Measurements from ENCODE around the gene TMEM183A. TPM values are rescaled to one million over a fixed set of nuclear protein-coding genes. Genes with fewer than 3 reads are reported as not detected.
"Not testable (repeated sequence)": the region's sequence is repeated elsewhere in the genome, so short reads cannot be mapped to it uniquely, and the experiment has no call there.

Gene TMEM183A
- total RNA-seq, 4 donors from 2014 or later = 104 to 253 (median 111) TPM

DNA sequence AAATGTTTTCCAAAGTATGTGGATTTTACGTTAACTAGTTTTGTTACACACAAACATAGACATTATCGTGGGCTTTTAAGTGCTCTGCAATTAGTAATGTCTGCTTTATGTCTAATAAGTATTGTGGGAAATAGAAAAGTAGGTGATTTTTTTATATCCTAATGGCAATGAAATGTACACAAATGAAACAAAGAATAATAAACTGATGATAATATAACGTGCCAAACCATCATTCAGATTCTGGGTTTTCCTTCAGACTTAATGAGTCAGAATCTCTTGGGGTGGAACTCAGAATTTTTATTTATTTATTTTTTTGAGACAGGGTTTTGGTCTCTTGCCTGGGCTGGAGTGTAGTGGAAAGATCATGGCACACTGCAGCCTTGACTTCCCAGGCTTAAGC, 2.0 kb downstream of the TMEM183A start:
- no peak for DNase-seq
- intact Hi-C loops (cut with DNase I; ENCODE audit: low total_unique reads) = no loop called here
- no peaks in the 10 kb centered on the region for H3K27me3 ChIP-seq
- H3K4me3 ChIP-seq = no peak overlapping the region
- peaks cover 0 to 43% (median 18%) of the 10 kb centered on the region in 4 donors for H3K36me3 ChIP-seq
- no peaks in the 10 kb centered on the region for H3K9me3 ChIP-seq
- WGBS, 2 donors (ENCODE audit: low coverage in 1 of 2) = 79 to 87% methylated on average over 3 of the region's 3 CpGs
- no peak for TF ChIP-seq POLR2AphosphoS5 (IDR thresholded peaks at IDR 0.05)
- TF ChIP-seq EP300 (IDR thresholded peaks at IDR 0.05; ENCODE audit: low read depth) = no peak
- no peak for TF ChIP-seq POLR2A (IDR thresholded peaks at IDR 0.05)
- TF ChIP-seq, protein P1, sequence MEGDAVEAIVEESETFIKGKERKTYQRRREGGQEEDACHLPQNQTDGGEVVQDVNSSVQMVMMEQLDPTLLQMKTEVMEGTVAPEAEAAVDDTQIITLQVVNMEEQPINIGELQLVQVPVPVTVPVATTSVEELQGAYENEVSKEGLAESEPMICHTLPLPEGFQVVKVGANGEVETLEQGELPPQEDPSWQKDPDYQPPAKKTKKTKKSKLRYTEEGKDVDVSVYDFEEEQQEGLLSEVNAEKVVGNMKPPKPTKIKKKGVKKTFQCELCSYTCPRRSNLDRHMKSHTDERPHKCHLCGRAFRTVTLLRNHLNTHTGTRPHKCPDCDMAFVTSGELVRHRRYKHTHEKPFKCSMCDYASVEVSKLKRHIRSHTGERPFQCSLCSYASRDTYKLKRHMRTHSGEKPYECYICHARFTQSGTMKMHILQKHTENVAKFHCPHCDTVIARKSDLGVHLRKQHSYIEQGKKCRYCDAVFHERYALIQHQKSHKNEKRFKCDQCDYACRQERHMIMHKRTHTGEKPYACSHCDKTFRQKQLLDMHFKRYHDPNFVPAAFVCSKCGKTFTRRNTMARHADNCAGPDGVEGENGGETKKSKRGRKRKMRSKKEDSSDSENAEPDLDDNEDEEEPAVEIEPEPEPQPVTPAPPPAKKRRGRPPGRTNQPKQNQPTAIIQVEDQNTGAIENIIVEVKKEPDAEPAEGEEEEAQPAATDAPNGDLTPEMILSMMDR (IDR thresholded peaks at IDR 0.05) = no peak
- in situ Hi-C loops (cut with MboI; ENCODE audit: low pct_ligation_motif_present in 1 of 4, low pct_unique_long_range_greater_than_20kb in 1 of 4, low sequenced_read_pairs in 3 of 4) = no loop called here
- H3K27ac ChIP-seq = peak overlapping the region in 1 of 4 donors; percentile 94
- H3K4me1 ChIP-seq = peaks cover 17 to 34% (median 21%) of the 10 kb centered on the region in 4 donors

DNA sequence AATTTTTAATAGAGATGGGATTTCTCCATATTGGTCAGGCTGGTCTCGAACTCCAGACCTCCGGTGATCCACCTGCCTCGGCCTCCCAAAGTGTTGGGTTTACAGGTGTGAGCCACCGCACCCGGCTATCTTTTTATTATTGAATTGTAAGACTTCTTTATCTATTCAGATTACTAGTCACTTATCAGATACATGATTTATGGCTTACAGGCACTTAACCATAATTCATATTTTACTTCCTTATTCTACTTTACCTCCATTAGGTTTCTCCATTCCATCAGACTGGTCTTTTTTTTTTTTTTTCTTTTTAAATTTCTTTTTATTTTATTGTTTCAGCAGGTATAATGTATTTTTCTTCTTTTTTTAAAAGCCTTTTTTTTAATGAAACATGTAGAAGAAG, 4.4 kb downstream of the TMEM183A start:
- intact Hi-C loops (cut with DNase I; ENCODE audit: low total_unique reads) = no loop called here
- peaks cover 0 to 67% (median 30%) of the 10 kb centered on the region in 4 donors for H3K36me3 ChIP-seq
- no peak overlapping the region for H3K27ac ChIP-seq
- H3K9me3 ChIP-seq = no peaks in the 10 kb centered on the region
- peaks cover 12 to 25% (median 15%) of the 10 kb centered on the region in 4 donors for H3K4me1 ChIP-seq
- no peak overlapping the region for H3K4me3 ChIP-seq
- WGBS, 2 donors (ENCODE audit: low coverage in 1 of 2) = 61 to 74% methylated on average over 5 of the region's 5 CpGs
- H3K27me3 ChIP-seq = no peaks in the 10 kb centered on the region
- DNase-seq = no peak
- no peak for TF ChIP-seq POLR2A (IDR thresholded peaks at IDR 0.05)
- no peak for TF ChIP-seq POLR2AphosphoS5 (IDR thresholded peaks at IDR 0.05)
- no peak for TF ChIP-seq EP300 (IDR thresholded peaks at IDR 0.05; ENCODE audit: low read depth)
- TF ChIP-seq, protein P1 (IDR thresholded peaks at IDR 0.05) = no peak
- in situ Hi-C loops (cut with MboI; ENCODE audit: low pct_ligation_motif_present in 1 of 4, low pct_unique_long_range_greater_than_20kb in 1 of 4, low sequenced_read_pairs in 3 of 4) = no loop called here

DNA sequence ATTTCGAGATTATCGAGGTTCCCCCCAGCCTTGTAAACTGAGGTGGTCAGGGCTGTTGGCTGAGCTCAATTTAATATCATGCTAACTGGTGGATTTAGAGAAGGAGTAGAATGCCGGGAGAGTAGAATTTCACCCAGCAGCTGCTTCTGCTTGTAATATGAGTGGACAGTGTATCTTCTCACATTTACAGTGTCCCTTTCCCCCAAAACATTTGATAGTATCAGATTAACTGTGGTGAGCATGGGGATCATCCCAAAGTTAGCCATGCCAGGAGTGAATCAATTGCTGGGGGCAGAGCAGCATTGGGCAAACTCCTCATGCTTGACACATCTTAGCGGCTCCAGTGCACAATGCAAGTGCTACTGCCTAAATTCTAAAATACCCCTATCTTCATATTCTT, 9.9 kb downstream of the TMEM183A start:
- in situ Hi-C loops (cut with MboI; ENCODE audit: low pct_ligation_motif_present in 1 of 4, low pct_unique_long_range_greater_than_20kb in 1 of 4, low sequenced_read_pairs in 3 of 4) = no loop called here
- WGBS, 2 donors (ENCODE audit: low coverage in 1 of 2) = 93 to 98% methylated on average over 4 of the region's 4 CpGs
- H3K4me3 ChIP-seq = no peak overlapping the region
- intact Hi-C loops (cut with DNase I; ENCODE audit: low total_unique reads) = no loop called here
- no peak overlapping the region for H3K27ac ChIP-seq
- TF ChIP-seq EP300 (IDR thresholded peaks at IDR 0.05; ENCODE audit: low read depth) = no peak
- no peak for TF ChIP-seq POLR2A (IDR thresholded peaks at IDR 0.05)
- TF ChIP-seq, protein P1 (IDR thresholded peaks at IDR 0.05) = no peak
- TF ChIP-seq POLR2AphosphoS5 (IDR thresholded peaks at IDR 0.05) = no peak
- peaks cover 0 to 92% (median 45%) of the 10 kb centered on the region in 4 donors for H3K36me3 ChIP-seq
- no peaks in the 10 kb centered on the region for H3K4me1 ChIP-seq
- no peaks in the 10 kb centered on the region for H3K27me3 ChIP-seq
- no peaks in the 10 kb centered on the region for H3K9me3 ChIP-seq
- no peak for DNase-seq

DNA sequence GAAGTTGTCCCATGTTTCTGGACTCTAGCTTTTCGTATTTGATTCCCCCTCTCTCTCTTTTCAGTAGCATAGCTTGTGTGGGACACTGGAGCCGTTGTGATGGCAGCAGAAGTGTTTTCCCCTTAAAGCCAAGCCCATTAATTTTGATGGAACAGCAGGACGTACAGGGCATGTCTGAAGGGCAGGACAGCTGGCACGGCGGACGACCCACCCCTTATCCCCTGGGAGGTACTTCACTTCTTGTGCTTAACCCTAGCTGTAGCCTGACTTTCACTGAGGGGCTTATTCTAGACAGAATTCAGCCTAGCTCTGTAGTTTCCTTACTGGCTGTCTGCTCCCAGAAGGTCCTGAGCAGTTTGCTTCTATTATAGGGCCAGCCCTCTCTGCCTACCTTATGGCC, 10.5 kb downstream of the TMEM183A start:
- Histone ChIP-seq H3K9me3 (no peaks in the 10 kb centered on the region), H3K36me3 (peaks cover 0 to 93% (median 45%) of the 10 kb centered on the region in 4 donors), H3K27me3 (no peaks in the 10 kb centered on the region), H3K4me3 (no peak overlapping the region), H3K27ac (no peak overlapping the region), H3K4me1 (no peaks in the 10 kb centered on the region)
- 88 to 93% methylated on average over 5 to 6 of the region's 6 CpGs for WGBS, 2 donors (ENCODE audit: low coverage in 1 of 2)
- DNase-seq = no peak
- TF ChIP-seq, protein P1 (IDR thresholded peaks at IDR 0.05) = no peak
- intact Hi-C loops (cut with DNase I; ENCODE audit: low total_unique reads) = no loop called here
- in situ Hi-C loops (cut with MboI; ENCODE audit: low pct_ligation_motif_present in 1 of 4, low pct_unique_long_range_greater_than_20kb in 1 of 4, low sequenced_read_pairs in 3 of 4) = no loop called here

DNA sequence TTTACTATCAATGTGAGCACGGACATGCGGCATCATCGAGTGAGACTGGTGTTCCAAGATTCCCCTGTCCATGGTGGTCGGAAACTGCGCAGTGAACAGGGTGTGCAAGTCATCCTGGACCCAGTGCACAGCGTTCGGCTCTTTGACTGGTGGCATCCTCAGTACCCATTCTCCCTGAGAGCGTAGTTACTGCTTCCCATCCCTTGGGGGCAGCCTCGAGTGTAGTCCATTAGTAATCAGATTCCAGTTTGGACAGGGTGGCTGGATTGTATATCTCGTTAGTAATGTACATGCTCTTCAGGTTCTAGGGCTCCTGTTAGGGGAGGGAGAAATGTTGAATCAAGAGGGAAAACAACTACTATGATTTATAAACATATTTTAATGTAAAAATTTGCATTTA, 15.7 kb downstream of the TMEM183A start:
- H3K9me3 ChIP-seq; intact Hi-C loops (cut with DNase I; ENCODE audit: low total_unique reads); DNase-seq; in situ Hi-C loops (cut with MboI; ENCODE audit: low pct_ligation_motif_present in 1 of 4, low pct_unique_long_range_greater_than_20kb in 1 of 4, low sequenced_read_pairs in 3 of 4); H3K27ac ChIP-seq; H3K4me3 ChIP-seq: not testable (repeated sequence)
- WGBS, 2 donors (ENCODE audit: low coverage in 1 of 2) = 93% methylated on average over 5 of the region's 10 CpGs; no CpG with 5 or more reads in 1 of the 2 donors
- Histone ChIP-seq H3K4me1 (peaks cover 7 to 18% (median 9%) of the 10 kb centered on the region in 4 donors), H3K36me3 (peaks cover 0 to 58% (median 25%) of the 10 kb centered on the region in 4 donors), H3K27me3 (peaks cover 10% of the 10 kb centered on the region)

Measured in transverse colon (tissue), 4 donors.